Measurements from ENCODE around the gene STRBP.

DNA sequence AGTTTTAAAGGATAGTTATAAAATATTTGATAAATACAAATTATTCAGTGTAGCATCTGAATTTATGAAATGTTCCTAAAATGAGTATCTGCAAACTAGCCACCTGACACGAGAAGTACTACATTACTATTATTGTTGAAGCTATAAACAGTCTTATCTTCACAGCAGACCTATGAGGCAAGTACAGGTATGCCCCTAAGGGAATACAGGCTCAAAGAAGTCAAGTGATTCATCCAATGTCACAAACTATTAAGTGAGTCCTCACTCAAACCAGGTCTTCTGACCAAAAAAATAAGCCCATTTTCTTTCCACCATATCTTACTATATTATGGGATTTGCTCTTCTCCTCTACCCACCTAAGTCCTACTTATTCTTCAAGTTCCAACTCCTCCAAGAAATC, 28.7 kb downstream of the STRBP start:
- TF ChIP-seq, protein P1, sequence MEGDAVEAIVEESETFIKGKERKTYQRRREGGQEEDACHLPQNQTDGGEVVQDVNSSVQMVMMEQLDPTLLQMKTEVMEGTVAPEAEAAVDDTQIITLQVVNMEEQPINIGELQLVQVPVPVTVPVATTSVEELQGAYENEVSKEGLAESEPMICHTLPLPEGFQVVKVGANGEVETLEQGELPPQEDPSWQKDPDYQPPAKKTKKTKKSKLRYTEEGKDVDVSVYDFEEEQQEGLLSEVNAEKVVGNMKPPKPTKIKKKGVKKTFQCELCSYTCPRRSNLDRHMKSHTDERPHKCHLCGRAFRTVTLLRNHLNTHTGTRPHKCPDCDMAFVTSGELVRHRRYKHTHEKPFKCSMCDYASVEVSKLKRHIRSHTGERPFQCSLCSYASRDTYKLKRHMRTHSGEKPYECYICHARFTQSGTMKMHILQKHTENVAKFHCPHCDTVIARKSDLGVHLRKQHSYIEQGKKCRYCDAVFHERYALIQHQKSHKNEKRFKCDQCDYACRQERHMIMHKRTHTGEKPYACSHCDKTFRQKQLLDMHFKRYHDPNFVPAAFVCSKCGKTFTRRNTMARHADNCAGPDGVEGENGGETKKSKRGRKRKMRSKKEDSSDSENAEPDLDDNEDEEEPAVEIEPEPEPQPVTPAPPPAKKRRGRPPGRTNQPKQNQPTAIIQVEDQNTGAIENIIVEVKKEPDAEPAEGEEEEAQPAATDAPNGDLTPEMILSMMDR (conservative IDR thresholded peaks at IDR 0.05), result no peak
- TF ChIP-seq EZH2 (IDR thresholded peaks at IDR 0.05; ENCODE audit: low read depth), result no peak

Measured in PC-9 (cell line).